HepG2 (cell line): ENCODE results near the gene MSRB2. TPM values are rescaled to one million over a fixed set of nuclear protein-coding genes. Genes with fewer than 3 reads are reported as not detected.

Experiments used
- ARNT ChIP-seq: fragments of 450-650 bp; IDR thresholded peaks from 2 replicates; pipeline ENCODE4 v1.6.1; 2017
- ARNT2 ChIP-seq: sonication (generic); formaldehyde crosslinking; IDR thresholded peaks from 2 replicates; pipeline ENCODE4 v1.8.0; 2022; ENCODE audit warnings: mild to moderate bottlenecking, low read depth, missing genetic modification reagents, moderate library complexity
- CBFB ChIP-seq: sonication (generic); formaldehyde crosslinking; IDR thresholded peaks from 2 replicates; pipeline ENCODE4 v1.4.0; 2020; ENCODE audit warnings: missing genetic modification reagents
- CEBPB ChIP-seq: IDR thresholded peaks from 2 replicates; pipeline ENCODE4 v1.6.1; 2011; ENCODE audit warnings: low read depth, low read length, improper control_type of control experiment, borderline replicate concordance
- GABPB1 ChIP-seq: IDR thresholded peaks from 2 replicates; pipeline ENCODE4 v1.6.1; 2016; ENCODE audit warnings: mild to moderate bottlenecking, missing genetic modification reagents, moderate library complexity, missing compliant biosample characterization
- HDAC1 ChIP-seq: sonication (generic); formaldehyde crosslinking; IDR thresholded peaks from 2 replicates; pipeline ENCODE4 v1.5.1; 2020; ENCODE audit warnings: mild to moderate bottlenecking, missing genetic modification reagents
- HOXD1 ChIP-seq: sonication (generic); formaldehyde crosslinking; IDR thresholded peaks from 2 replicates; pipeline ENCODE4 v1.5.0; 2020; ENCODE audit warnings: missing genetic modification reagents
- KAT2B ChIP-seq: fragments of 150-350 bp; IDR thresholded peaks from 2 replicates; pipeline ENCODE4 v1.6.1; 2014; ENCODE audit warnings: low read depth, low read length, borderline replicate concordance
- KMT2B ChIP-seq: IDR thresholded peaks from 2 replicates; pipeline ENCODE4 v1.6.1; 2016; ENCODE audit warnings: missing genetic modification reagents, missing compliant biosample characterization
- MAFF ChIP-seq: IDR thresholded peaks from 2 replicates; pipeline ENCODE4 v1.6.1; 2011; ENCODE audit warnings: low read depth, low read length, improper control_type of control experiment
- NCOA2 ChIP-seq: sonication (generic); formaldehyde crosslinking; IDR thresholded peaks from 2 replicates; pipeline ENCODE4 v1.8.0; 2022; ENCODE audit warnings: inconsistent platforms
- PHF21A ChIP-seq: sonication (generic); formaldehyde crosslinking; IDR thresholded peaks from 2 replicates; pipeline ENCODE4 v1.5.0; 2020; ENCODE audit warnings: mild to moderate bottlenecking, missing genetic modification reagents
- RFXANK ChIP-seq: IDR thresholded peaks from 2 replicates; pipeline ENCODE4 v1.6.1; 2016
- SATB2 ChIP-seq: sonication (generic); formaldehyde crosslinking; IDR thresholded peaks from 2 replicates; pipeline ENCODE4 v1.5.0; 2020; ENCODE audit warnings: missing genetic modification reagents
- SMAD3 ChIP-seq: sonication (generic); formaldehyde crosslinking; IDR thresholded peaks from 2 replicates; pipeline ENCODE4 v1.4.0; 2020; ENCODE audit warnings: missing genetic modification reagents
- SOX6 ChIP-seq, 2 experiments: fragments of 450-650 bp in 1 of 2; sonication (generic) in 1 of 2; formaldehyde crosslinking in 1 of 2; IDR thresholded peaks; 2 replicates each; pipeline versions ENCODE4 v1.4.0 to v1.6.1; 2017 to 2020; ENCODE audit warnings: antibody characterized with exemption in 1 of 2, mild to moderate bottlenecking in 1 of 2, missing genetic modification reagents in 1 of 2
- SRF ChIP-seq: IDR thresholded peaks from 2 replicates; pipeline ENCODE4 v1.6.1; 2011; ENCODE audit warnings: mild to moderate bottlenecking, low read depth, low read length, moderate library complexity
- STAG1 ChIP-seq: sonication (generic); formaldehyde crosslinking; IDR thresholded peaks from 2 replicates; pipeline ENCODE4 v1.4.0; 2020; ENCODE audit warnings: missing genetic modification reagents
- ZFP36L1 ChIP-seq: sonication (generic); formaldehyde crosslinking; IDR thresholded peaks from 2 replicates; pipeline ENCODE4 v1.8.0; 2022; ENCODE audit warnings: mild to moderate bottlenecking, missing genetic modification reagents, moderate library complexity
- ZNF180 ChIP-seq: sonication (generic); formaldehyde crosslinking; IDR thresholded peaks from 2 replicates; pipeline ENCODE4 v1.4.0; 2020; ENCODE audit warnings: low read depth, missing genetic modification reagents, borderline replicate concordance
- ZNF331 ChIP-seq: sonication (generic); formaldehyde crosslinking; IDR thresholded peaks from 2 replicates; pipeline ENCODE4 v1.4.0; 2020; ENCODE audit warnings: missing genetic modification reagents
- ZNF350 ChIP-seq: sonication (generic); formaldehyde crosslinking; IDR thresholded peaks from 2 replicates; pipeline ENCODE4 v1.4.0; 2020; ENCODE audit warnings: mild to moderate bottlenecking, low read depth, missing genetic modification reagents, borderline replicate concordance
- ZNF382 ChIP-seq: sonication (generic); formaldehyde crosslinking; IDR thresholded peaks from 2 replicates; pipeline ENCODE4 v1.5.0; 2020; ENCODE audit warnings: missing genetic modification reagents, mild to moderate bottlenecking, borderline replicate concordance
- ZNF781 ChIP-seq: sonication (generic); formaldehyde crosslinking; IDR thresholded peaks from 2 replicates; pipeline ENCODE4 v1.5.1; 2020; ENCODE audit warnings: borderline replicate concordance, mild to moderate bottlenecking, missing genetic modification reagents; ENCODE audit errors: not compliant biosample characterization
- polyA plus RNA-seq, 8 experiments: library from polyadenylated mRNA; depleted of rRNA in 3 of 8; stranded (reverse) in 7 of 8; unstranded in 1 of 8; fragments of >200 nt; fragmentation: Illumina TruSeq in 4 of 8; extraction: Trizol in 4 of 8; gene quantifications; 2 replicates each; pipeline versions ENCODE4 v1.2.1 to v1.2.3, GENCODE V29; 2011 to 2016; ENCODE audit warnings: low read depth in 4 of 8, missing spikeins in 1 of 8, mixed read lengths in 1 of 8; ENCODE audit not compliant: insufficient read depth in 1 of 8
- total RNA-seq, 5 experiments: library from RNA; depleted of rRNA; stranded (reverse); fragments of >200 nt; fragmentation: Illumina TruSeq; extraction: Trizol; gene quantifications; 2 replicates each; pipeline ENCODE4 v1.2.3, GENCODE V29; 2016; ENCODE audit warnings: low read depth in 1 of 5
- TF ChIP-seq, protein P1 (sequence below): IDR thresholded peaks from 2 replicates; pipeline ENCODE4 v1.6.1; 2016; ENCODE audit warnings: missing compliant biosample characterization, missing genetic modification reagents, borderline replicate concordance
- TF ChIP-seq, protein P2 (sequence below): sonication (generic); formaldehyde crosslinking; IDR thresholded peaks from 2 replicates; pipeline ENCODE4 v1.8.1; 2022; ENCODE audit warnings: mild to moderate bottlenecking, missing genetic modification reagents
- TF ChIP-seq, protein P3 (sequence below): sonication (generic); formaldehyde crosslinking; IDR thresholded peaks from 2 replicates; pipeline ENCODE4 v1.4.0; 2020; ENCODE audit warnings: missing genetic modification reagents
- TF ChIP-seq, protein P4 (sequence below): sonication (generic); formaldehyde crosslinking; IDR thresholded peaks from 2 replicates; pipeline ENCODE4 v1.8.1; 2023; ENCODE audit warnings: missing genetic modification reagents, mild to moderate bottlenecking, borderline replicate concordance

MSRB2 gene
- total and polyA plus RNA-seq, 2 of the 13 experiments (the other 11 are each of a cell fraction or from before 2014, with no cell fraction given): 8.3 to 22.1 TPM

DNA sequence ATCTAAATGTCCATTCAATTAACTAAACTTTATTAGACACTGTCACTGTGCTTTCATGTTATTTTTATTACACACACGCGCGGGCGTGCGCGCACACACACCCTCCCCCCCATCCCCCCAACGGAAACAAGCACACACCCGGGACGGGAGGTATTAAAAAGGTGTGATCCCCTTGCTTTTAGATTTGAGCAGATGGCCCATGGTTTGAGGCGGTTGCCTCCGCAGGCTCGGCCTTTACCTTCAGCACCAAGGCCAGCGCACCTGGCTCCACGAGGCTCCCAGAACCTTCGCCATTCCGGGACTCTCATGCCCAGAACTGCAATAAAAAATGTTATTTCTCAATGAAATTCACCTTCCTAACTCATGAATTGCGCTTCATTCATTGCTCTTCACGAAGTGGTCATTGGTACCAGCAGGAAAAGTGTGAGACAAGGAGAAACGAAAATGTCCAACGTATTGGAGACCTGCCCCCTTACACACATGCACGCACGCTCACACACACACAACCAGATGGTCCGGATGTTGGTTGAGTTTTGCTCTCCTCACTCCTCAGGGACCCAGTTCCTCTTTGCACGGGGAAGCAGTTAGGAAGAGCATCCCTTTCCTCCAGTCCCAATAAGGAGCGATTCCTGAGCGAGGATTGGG is 76.0 kb downstream of the MSRB2 start (continued):
- TF ChIP-seq ZNF180 (CRISPR knock-in tag) (no peak), SATB2 (no peak), KAT2B (no peak), CEBPB (no peak), HOXD1 (CRISPR knock-in tag) (no peak), STAG1 (CRISPR knock-in tag) (no peak), ZNF350 (CRISPR knock-in tag) (no peak), ZNF382 (no peak), ARNT2 (CRISPR knock-in tag) (0 out of 2 replicates have a peak, but pooled peaks have one; percentile 32), SRF (no peak), GABPB1 (CRISPR knock-in tag) (no peak), ARNT (no peak), NCOA2 (peak; percentile 19; the same call in 1 of the 2 replicates), SOX6 (IDR thresholded peaks at IDR 0.05) (no peak), SOX6 (CRISPR knock-in tag; IDR thresholded peaks at IDR 0.05) (no peak), CBFB (CRISPR knock-in tag) (no peak), ZNF781 (CRISPR knock-in tag) (no peak), HDAC1 (CRISPR knock-in tag) (no peak), MAFF (no peak), SMAD3 (CRISPR knock-in tag) (0 out of 2 replicates have a peak, but pooled peaks have one; percentile 29), RFXANK (CRISPR knock-in tag) (no peak), ZFP36L1 (CRISPR knock-in tag) (no peak), PHF21A (CRISPR knock-in tag) (no peak), KMT2B (CRISPR knock-in tag) (no peak), ZNF331 (CRISPR knock-in tag) (0 out of 2 replicates have a peak, but pooled peaks have one; percentile 45)
- TF ChIP-seq, protein P1, sequence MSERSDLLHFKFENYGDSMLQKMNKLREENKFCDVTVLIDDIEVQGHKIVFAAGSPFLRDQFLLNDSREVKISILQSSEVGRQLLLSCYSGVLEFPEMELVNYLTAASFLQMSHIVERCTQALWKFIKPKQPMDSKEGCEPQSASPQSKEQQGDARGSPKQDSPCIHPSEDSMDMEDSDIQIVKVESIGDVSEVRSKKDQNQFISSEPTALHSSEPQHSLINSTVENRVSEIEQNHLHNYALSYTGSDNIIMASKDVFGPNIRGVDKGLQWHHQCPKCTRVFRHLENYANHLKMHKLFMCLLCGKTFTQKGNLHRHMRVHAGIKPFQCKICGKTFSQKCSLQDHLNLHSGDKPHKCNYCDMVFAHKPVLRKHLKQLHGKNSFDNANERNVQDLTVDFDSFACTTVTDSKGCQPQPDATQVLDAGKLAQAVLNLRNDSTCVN (CRISPR knock-in tag): no peak
- TF ChIP-seq, protein P2, sequence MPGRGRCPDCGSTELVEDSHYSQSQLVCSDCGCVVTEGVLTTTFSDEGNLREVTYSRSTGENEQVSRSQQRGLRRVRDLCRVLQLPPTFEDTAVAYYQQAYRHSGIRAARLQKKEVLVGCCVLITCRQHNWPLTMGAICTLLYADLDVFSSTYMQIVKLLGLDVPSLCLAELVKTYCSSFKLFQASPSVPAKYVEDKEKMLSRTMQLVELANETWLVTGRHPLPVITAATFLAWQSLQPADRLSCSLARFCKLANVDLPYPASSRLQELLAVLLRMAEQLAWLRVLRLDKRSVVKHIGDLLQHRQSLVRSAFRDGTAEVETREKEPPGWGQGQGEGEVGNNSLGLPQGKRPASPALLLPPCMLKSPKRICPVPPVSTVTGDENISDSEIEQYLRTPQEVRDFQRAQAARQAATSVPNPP: no peak
- TF ChIP-seq, protein P3, sequence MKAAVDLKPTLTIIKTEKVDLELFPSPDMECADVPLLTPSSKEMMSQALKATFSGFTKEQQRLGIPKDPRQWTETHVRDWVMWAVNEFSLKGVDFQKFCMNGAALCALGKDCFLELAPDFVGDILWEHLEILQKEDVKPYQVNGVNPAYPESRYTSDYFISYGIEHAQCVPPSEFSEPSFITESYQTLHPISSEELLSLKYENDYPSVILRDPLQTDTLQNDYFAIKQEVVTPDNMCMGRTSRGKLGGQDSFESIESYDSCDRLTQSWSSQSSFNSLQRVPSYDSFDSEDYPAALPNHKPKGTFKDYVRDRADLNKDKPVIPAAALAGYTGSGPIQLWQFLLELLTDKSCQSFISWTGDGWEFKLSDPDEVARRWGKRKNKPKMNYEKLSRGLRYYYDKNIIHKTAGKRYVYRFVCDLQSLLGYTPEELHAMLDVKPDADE (CRISPR knock-in tag): no peak
- TF ChIP-seq, protein P4, sequence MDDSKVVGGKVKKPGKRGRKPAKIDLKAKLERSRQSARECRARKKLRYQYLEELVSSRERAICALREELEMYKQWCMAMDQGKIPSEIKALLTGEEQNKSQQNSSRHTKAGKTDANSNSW: no peak
